ENCODE data around the gene TBC1D5.

TBC1D5 gene

GRCh38 chr3:17320266-17320665, 422.2 kb downstream of the TBC1D5 start:
- no peak for ATAC-seq

GRCh38 chr3:17315897-17316296, 426.5 kb downstream of the TBC1D5 start:
- no peak for ATAC-seq
- no peak for TF ChIP-seq ISL1 (CRISPR knock-in tag; IDR thresholded peaks at IDR 0.05)
- TF ChIP-seq CSRNP3 (CRISPR knock-in tag; IDR thresholded peaks at IDR 0.05), result no peak
- no peak for TF ChIP-seq CREB5 (CRISPR knock-in tag; IDR thresholded peaks at IDR 0.05; ENCODE audit: low read depth)

More at GRCh38 chr3:17320266-17320665, 422.2 kb downstream of the TBC1D5 start:
- TF ChIP-seq GLIS3 (CRISPR knock-in tag; IDR thresholded peaks at IDR 0.05) (no peak), RARB (CRISPR knock-in tag; IDR thresholded peaks at IDR 0.05) (no peak), ESRRG (CRISPR knock-in tag; IDR thresholded peaks at IDR 0.05) (no peak)

- no peak for TF ChIP-seq TOX (CRISPR knock-in tag; IDR thresholded peaks at IDR 0.05; ENCODE audit: borderline replicate concordance)
- TF ChIP-seq CSDC2 (CRISPR knock-in tag; IDR thresholded peaks at IDR 0.05), result no peak
- TF ChIP-seq, protein P1, sequence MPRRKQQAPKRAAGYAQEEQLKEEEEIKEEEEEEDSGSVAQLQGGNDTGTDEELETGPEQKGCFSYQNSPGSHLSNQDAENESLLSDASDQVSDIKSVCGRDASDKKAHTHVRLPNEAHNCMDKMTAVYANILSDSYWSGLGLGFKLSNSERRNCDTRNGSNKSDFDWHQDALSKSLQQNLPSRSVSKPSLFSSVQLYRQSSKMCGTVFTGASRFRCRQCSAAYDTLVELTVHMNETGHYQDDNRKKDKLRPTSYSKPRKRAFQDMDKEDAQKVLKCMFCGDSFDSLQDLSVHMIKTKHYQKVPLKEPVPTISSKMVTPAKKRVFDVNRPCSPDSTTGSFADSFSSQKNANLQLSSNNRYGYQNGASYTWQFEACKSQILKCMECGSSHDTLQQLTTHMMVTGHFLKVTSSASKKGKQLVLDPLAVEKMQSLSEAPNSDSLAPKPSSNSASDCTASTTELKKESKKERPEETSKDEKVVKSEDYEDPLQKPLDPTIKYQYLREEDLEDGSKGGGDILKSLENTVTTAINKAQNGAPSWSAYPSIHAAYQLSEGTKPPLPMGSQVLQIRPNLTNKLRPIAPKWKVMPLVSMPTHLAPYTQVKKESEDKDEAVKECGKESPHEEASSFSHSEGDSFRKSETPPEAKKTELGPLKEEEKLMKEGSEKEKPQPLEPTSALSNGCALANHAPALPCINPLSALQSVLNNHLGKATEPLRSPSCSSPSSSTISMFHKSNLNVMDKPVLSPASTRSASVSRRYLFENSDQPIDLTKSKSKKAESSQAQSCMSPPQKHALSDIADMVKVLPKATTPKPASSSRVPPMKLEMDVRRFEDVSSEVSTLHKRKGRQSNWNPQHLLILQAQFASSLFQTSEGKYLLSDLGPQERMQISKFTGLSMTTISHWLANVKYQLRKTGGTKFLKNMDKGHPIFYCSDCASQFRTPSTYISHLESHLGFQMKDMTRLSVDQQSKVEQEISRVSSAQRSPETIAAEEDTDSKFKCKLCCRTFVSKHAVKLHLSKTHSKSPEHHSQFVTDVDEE (CRISPR knock-in tag; IDR thresholded peaks at IDR 0.05), result no peak
- no peak for TF ChIP-seq ZNF565 (CRISPR knock-in tag; conservative IDR thresholded peaks at IDR 0.05; ENCODE audit: low read depth)
- no peak for TF ChIP-seq ZFP3 (CRISPR knock-in tag; IDR thresholded peaks at IDR 0.05)
- TF ChIP-seq PPARA (CRISPR knock-in tag; IDR thresholded peaks at IDR 0.05; ENCODE audit: borderline replicate concordance), result no peak
- no peak for ATAC-seq
These were observed 428.3 kb downstream of the TBC1D5 start for GRCh38 chr3:17314171-17314570.

- ATAC-seq, result no peak
- TF ChIP-seq ZNF8 (CRISPR knock-in tag; IDR thresholded peaks at IDR 0.05), result no peak
- no peak for TF ChIP-seq ZNF565 (CRISPR knock-in tag; conservative IDR thresholded peaks at IDR 0.05; ENCODE audit: low read depth)
- no peak for TF ChIP-seq OSR1 (CRISPR knock-in tag; IDR thresholded peaks at IDR 0.05)
- no peak for TF ChIP-seq ZC3H10 (CRISPR knock-in tag; IDR thresholded peaks at IDR 0.05)
- no peak for TF ChIP-seq ZFP3 (CRISPR knock-in tag; IDR thresholded peaks at IDR 0.05)
- TF ChIP-seq ARNTL (CRISPR knock-in tag; IDR thresholded peaks at IDR 0.05; ENCODE audit: borderline replicate concordance, low read depth), result no peak
- TF ChIP-seq ZFP30 (CRISPR knock-in tag; IDR thresholded peaks at IDR 0.05), result no peak
- no peak for TF ChIP-seq SNAI2 (CRISPR knock-in tag; IDR thresholded peaks at IDR 0.05)
- no peak for TF ChIP-seq ISL1 (CRISPR knock-in tag; IDR thresholded peaks at IDR 0.05)
- no peak for TF ChIP-seq TOX (CRISPR knock-in tag; IDR thresholded peaks at IDR 0.05; ENCODE audit: borderline replicate concordance)
- no peak for TF ChIP-seq CSRNP3 (CRISPR knock-in tag; IDR thresholded peaks at IDR 0.05)
- TF ChIP-seq ESRRG (CRISPR knock-in tag; IDR thresholded peaks at IDR 0.05), result no peak
- TF ChIP-seq, protein P2, sequence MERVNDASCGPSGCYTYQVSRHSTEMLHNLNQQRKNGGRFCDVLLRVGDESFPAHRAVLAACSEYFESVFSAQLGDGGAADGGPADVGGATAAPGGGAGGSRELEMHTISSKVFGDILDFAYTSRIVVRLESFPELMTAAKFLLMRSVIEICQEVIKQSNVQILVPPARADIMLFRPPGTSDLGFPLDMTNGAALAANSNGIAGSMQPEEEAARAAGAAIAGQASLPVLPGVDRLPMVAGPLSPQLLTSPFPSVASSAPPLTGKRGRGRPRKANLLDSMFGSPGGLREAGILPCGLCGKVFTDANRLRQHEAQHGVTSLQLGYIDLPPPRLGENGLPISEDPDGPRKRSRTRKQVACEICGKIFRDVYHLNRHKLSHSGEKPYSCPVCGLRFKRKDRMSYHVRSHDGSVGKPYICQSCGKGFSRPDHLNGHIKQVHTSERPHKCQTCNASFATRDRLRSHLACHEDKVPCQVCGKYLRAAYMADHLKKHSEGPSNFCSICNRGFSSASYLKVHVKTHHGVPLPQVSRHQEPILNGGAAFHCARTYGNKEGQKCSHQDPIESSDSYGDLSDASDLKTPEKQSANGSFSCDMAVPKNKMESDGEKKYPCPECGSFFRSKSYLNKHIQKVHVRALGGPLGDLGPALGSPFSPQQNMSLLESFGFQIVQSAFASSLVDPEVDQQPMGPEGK (CRISPR knock-in tag; IDR thresholded peaks at IDR 0.05; ENCODE audit: borderline replicate concordance), result no peak
- TF ChIP-seq, protein P3, sequence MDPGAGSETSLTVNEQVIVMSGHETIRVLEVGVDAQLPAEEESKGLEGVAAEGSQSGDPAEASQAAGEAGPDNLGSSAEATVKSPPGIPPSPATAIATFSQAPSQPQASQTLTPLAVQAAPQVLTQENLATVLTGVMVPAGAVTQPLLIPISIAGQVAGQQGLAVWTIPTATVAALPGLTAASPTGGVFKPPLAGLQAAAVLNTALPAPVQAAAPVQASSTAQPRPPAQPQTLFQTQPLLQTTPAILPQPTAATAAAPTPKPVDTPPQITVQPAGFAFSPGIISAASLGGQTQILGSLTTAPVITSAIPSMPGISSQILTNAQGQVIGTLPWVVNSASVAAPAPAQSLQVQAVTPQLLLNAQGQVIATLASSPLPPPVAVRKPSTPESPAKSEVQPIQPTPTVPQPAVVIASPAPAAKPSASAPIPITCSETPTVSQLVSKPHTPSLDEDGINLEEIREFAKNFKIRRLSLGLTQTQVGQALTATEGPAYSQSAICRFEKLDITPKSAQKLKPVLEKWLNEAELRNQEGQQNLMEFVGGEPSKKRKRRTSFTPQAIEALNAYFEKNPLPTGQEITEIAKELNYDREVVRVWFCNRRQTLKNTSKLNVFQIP (CRISPR knock-in tag; IDR thresholded peaks at IDR 0.05; ENCODE audit: borderline replicate concordance, low read depth), result no peak
- no peak for TF ChIP-seq BACH2 (CRISPR knock-in tag; IDR thresholded peaks at IDR 0.05; ENCODE audit: borderline replicate concordance)
These were observed 428.7 kb downstream of the TBC1D5 start for GRCh38 chr3:17313746-17314145.

All from SK-N-SH treated with all-trans-retinoic acid at 6 μM for 48 hours (cell line).